ENCODE data around the gene NOSIP.

GRCh38 chr19:49534632-49535385 is 45.5 kb downstream of the NOSIP start:
- TF ChIP-seq POLR2AphosphoS5 (IDR thresholded peaks at IDR 0.05; ENCODE audit: borderline replicate concordance, low read depth, low read length) (peak; percentile 0; the same call in 1 of the 2 replicates), FOXP2 (optimal IDR thresholded peaks at IDR 0.05; ENCODE audit: control extremely low read depth, extremely low read length, insufficient read depth) (no peak)

Measured in SK-N-MC (cell line).